Bronchial epithelial cell (primary cell): ENCODE results near the gene ACSM3. TPM values are rescaled to one million over a fixed set of nuclear protein-coding genes. Genes with fewer than 3 reads are reported as not detected.
"Not testable (repeated sequence)": the region's sequence is repeated elsewhere in the genome, so short reads cannot be mapped to it uniquely, and the experiment has no call there.

Experiments used
- DNase-seq: peaks from one replicate; pipeline ENCODE4 v3.0.0-alpha.2; 2010; ENCODE audit warnings: low read depth
- FAIRE-seq: peaks from 2 replicates; lab custom pipeline; 2011; peaks lifted over from hg19 to GRCh38; lab: Jason Lieb, UNC
- H3K27me3 ChIP-seq: 2 replicates; pipeline ENCODE4 v1.5.1; 2011; ENCODE audit warnings: low read length; ENCODE audit not compliant: control insufficient read depth, insufficient read depth
- H3K36me3 ChIP-seq: 2 replicates; pipeline ENCODE4 v1.5.1; 2011; ENCODE audit warnings: low read length; ENCODE audit not compliant: control insufficient read depth, insufficient read depth
- H3K4me3 ChIP-seq: 2 replicates; pipeline ENCODE4 v1.5.1; 2011; ENCODE audit warnings: mild to moderate bottlenecking, low read depth, low read length, control low read depth
- total RNA-seq: library from RNA; depleted of rRNA; stranded (reverse); fragments of >200 nt; gene quantifications from 2 replicates; pipeline ENCODE4 v1.2.1, GENCODE V29; 2014
- TF ChIP-seq, protein P1 (sequence below): IDR thresholded peaks from 2 replicates; pipeline ENCODE4 v1.5.1; 2011; ENCODE audit warnings: mild to moderate bottlenecking, moderate library complexity, low read length, control low read depth, inconsistent platforms; ENCODE audit not compliant: insufficient read depth, severe bottlenecking

ACSM3 gene
- total RNA-seq, 1 donor from 2014 or later = 1.8 TPM

DNA sequence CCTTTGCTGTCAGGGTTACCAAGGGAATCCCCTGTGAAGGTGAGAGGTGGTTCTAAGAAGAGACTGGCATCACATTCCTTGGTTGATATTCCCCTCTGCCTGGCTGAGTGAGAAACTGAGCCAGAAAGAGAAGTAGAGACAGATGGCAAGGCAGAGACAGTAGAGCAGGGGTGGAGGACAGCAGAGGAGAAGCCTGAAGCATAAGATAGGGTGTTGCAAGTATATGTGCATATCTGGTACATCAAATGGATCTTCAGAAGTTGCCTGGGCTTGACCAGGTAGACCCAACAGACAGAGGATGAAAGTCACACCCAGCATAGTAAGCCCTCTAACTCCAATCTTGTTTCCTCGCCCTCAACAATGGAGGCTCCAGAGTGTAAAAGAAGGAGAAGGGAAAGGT, 14.3 kb upstream of the ACSM3 start:
- Histone ChIP-seq H3K4me3 (no peak overlapping the region), H3K27me3 (no peaks in the 10 kb centered on the region), H3K36me3 (no peaks in the 10 kb centered on the region)
- TF ChIP-seq, protein P1, sequence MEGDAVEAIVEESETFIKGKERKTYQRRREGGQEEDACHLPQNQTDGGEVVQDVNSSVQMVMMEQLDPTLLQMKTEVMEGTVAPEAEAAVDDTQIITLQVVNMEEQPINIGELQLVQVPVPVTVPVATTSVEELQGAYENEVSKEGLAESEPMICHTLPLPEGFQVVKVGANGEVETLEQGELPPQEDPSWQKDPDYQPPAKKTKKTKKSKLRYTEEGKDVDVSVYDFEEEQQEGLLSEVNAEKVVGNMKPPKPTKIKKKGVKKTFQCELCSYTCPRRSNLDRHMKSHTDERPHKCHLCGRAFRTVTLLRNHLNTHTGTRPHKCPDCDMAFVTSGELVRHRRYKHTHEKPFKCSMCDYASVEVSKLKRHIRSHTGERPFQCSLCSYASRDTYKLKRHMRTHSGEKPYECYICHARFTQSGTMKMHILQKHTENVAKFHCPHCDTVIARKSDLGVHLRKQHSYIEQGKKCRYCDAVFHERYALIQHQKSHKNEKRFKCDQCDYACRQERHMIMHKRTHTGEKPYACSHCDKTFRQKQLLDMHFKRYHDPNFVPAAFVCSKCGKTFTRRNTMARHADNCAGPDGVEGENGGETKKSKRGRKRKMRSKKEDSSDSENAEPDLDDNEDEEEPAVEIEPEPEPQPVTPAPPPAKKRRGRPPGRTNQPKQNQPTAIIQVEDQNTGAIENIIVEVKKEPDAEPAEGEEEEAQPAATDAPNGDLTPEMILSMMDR = no peak
- no peak for DNase-seq
- FAIRE-seq = no peak

DNA sequence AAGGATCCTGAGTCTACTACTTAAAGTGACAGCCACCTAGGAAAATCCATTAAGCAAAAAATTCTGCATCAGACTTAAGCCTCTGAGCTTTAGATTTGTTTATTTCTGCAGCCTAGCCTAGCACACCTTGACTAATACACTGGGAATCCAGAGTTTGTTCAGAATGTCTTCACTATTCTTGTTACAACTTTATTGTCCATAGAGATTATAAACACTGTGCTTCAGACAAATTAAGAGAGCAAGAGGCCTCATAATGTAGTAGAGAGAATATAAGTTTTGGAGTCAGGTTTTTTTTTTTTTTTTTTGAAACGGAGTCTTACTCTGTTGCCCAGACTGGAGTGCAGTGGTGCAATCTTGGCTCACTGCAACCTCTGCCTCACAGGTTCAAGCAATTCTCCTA, 13.3 kb upstream of the ACSM3 start:
- Histone ChIP-seq H3K27me3 (no peaks in the 10 kb centered on the region), H3K4me3 (no peak overlapping the region), H3K36me3 (no peaks in the 10 kb centered on the region)
- TF ChIP-seq, protein P1 = no peak
- no peak for FAIRE-seq
- DNase-seq = no peak

DNA sequence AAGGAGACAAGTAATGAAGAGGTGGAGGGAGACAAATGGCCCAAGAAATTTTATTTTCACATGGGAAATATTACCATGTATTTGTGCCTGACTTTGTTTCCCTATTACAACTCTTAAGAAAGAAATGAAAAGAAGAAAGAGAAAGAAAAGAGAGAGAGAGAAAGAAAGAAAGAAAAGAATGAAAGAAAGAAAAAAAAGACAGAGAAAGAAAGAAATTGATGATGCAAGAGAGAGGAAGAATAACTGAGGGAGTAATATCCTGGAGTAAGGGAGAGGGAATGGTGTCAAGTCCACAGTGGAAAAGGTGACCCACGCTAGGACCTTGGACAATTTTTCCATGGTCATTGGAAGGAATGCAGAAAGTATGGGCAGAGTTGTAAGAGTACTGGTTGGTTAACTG, 10.1 kb upstream of the ACSM3 start:
- DNase-seq (no peak), FAIRE-seq (no peak)
- Histone ChIP-seq H3K36me3 (no peaks in the 10 kb centered on the region), H3K4me3 (no peak overlapping the region), H3K27me3 (no peaks in the 10 kb centered on the region)
- TF ChIP-seq, protein P1 = no peak

DNA sequence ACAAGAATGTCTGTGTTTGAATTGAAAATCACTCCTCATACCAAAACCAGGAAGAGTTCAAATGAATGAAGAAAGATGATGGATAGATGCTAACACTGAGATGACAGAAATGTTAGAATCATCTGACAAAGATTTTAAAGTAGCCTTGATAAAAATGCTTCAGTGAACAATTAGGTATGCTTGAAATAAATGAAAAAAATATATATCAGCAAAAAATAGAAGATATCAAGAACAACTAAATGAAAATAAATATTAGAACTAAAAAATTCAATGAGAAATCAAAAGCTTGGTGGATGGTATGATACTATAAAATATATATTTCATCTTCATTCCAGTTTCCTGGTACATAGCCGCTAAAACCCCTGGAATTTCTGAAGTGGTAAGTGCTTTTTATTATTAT, 8.6 kb upstream of the ACSM3 start:
- H3K27me3 ChIP-seq = no peaks in the 10 kb centered on the region
- TF ChIP-seq, protein P1 = no peak
- no peak for DNase-seq
- no peak overlapping the region for H3K4me3 ChIP-seq
- H3K36me3 ChIP-seq = no peaks in the 10 kb centered on the region
- FAIRE-seq = no peak

DNA sequence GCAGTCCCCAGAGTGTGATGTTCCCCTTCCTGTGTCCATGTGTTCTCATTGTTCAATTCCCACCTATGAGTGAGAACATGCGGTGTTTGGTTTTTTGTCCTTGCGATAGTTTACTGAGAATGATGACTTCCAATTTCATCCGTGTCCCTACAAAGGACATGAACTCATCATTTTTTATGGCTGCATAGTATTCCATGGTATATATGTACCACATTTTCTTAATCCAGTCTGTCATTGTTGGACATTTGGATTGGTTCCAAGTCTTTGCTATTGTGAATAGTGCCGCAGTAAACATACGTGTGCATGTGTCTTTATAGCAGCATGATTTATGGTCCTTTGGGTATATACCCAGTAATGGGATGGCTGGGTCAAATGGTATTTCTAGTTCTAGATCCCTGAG, 8.0 kb upstream of the ACSM3 start:
- H3K36me3 ChIP-seq, H3K27me3 ChIP-seq, H3K4me3 ChIP-seq, DNase-seq, FAIRE-seq: not testable (repeated sequence)

DNA sequence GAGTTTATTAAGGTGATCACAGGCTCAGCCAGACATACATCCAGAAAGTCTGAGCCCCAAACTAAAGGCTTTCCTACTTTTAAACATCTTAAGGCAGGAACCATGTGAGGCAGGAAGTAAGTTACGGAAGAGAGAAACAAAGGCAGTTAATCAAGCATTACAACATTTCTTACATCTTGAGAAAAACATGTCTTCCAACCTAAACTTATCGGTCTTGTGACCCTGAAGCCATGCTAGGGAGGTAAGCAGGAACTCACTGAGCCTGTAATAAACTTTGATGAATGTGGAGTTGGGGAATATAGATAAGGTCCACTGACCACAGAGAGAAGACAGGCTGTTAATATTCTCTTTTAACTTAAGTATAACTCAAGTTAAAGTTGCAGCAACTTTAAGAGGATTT, 3.5 kb upstream of the ACSM3 start:
- no peaks in the 10 kb centered on the region for H3K27me3 ChIP-seq
- DNase-seq = no peak
- no peaks in the 10 kb centered on the region for H3K36me3 ChIP-seq
- FAIRE-seq = no peak
- TF ChIP-seq, protein P1 = no peak
- H3K4me3 ChIP-seq = no peak overlapping the region
